LNCaP clone FGC (cell line): ENCODE data around the gene SMARCB1.

Source experiments
- DNase-seq: peaks from one replicate; pipeline ENCODE4 v3.0.0-alpha.2; 2011; ENCODE audit warnings: low read depth
- H3K4me3 ChIP-seq: 2 replicates; pipeline ENCODE4 v1.5.1; 2011; ENCODE audit warnings: mild to moderate bottlenecking, low read depth, low read length, control low read depth
- CTCF ChIP-seq: IDR thresholded peaks from 2 replicates; pipeline ENCODE4 v1.5.1; 2012; ENCODE audit warnings: mild to moderate bottlenecking; ENCODE audit not compliant: control insufficient read depth, insufficient read depth; ENCODE audit errors: extremely low read depth

The SMARCB1 gene

GRCh38 chr22:23828800-23829680 is 42.3 kb downstream of the SMARCB1 start:
- DNase-seq, result no peak
- no peak for TF ChIP-seq CTCF
- no peak overlapping the region for H3K4me3 ChIP-seq

- no peak overlapping the region for H3K4me3 ChIP-seq
- no peak for TF ChIP-seq CTCF
- DNase-seq, result no peak
Observed at GRCh38 chr22:23829845-23830372, 43.1 kb downstream of the SMARCB1 start.

- H3K4me3 ChIP-seq, result no peak overlapping the region
Observed at GRCh38 chr22:23831261-23831660, 44.5 kb downstream of the SMARCB1 start.

GRCh38 chr22:23831781-23832180 is 45.0 kb downstream of the SMARCB1 start:
- no peak for TF ChIP-seq CTCF
- H3K4me3 ChIP-seq, result no peak overlapping the region
- DNase-seq, result no peak

More at GRCh38 chr22:23831261-23831660, 44.5 kb downstream of the SMARCB1 start:
- no peak for DNase-seq
- no peak for TF ChIP-seq CTCF

GRCh38 chr22:23832226-23833016 is 45.7 kb downstream of the SMARCB1 start:
- DNase-seq, result no peak
- no peak for TF ChIP-seq CTCF

GRCh38 chr22:23833017-23833751 is 46.4 kb downstream of the SMARCB1 start:
- no peak overlapping the region for H3K4me3 ChIP-seq
- DNase-seq, result no peak
- no peak for TF ChIP-seq CTCF

More at GRCh38 chr22:23832226-23833016, 45.7 kb downstream of the SMARCB1 start:
- no peak overlapping the region for H3K4me3 ChIP-seq
